Spleen (tissue), 7 donors: ENCODE measurements around the gene LRRC4C.

Experiments used
- POLR2AphosphoS5 ChIP-seq, 3 donors: sonication (generic); formaldehyde crosslinking; IDR thresholded peaks; one replicate each; pipeline ENCODE4 v1.5.1; 2017; ENCODE audit warnings: antibody characterized with exemption in 3 of 3
- TF ChIP-seq, protein P1 (sequence below), 11 experiments: fragments of 200-600 bp in 7 of 11; fragments of 450-650 bp in 4 of 11; sonication (generic) in 4 of 11; IDR thresholded peaks in 8 of 11; conservative IDR thresholded peaks in 3 of 11; 1 replicate in 7 of 11; 2 replicates in 4 of 11; pipeline versions ENCODE4 v1.4.0 to v1.8.0; 2016 to 2021; ENCODE audit warnings: antibody characterized with exemption in 11 of 11, inconsistent platforms in 4 of 11, mild to moderate bottlenecking in 1 of 11
- donor health status: DM: no; HTN: no; CAD: no; lungs with moderate emphysema.
- donor health status: DM: no; HTN: no; CAD: no.
- donor health status: DM: no; HTN: no; CAD: no.

DNA sequence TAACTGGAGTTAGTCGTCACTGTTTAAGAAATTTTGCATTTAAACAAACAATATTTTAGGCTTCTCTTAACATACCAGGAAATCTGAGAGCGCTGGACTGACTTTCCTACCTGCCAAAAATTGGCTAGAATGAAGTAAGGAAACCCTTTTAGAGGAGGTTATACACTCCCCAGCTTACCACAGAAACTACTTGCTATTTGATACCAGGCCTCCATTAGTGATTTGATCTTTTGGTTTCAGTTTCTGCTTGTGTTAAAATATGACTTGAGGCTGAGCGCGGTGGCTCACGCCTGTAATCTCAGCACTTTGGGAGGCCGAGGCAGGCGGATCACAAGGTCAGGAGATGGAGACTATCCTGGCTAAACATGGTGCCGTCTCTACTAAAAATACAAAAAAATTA is 419.9 kb downstream of the LRRC4C start:
- TF ChIP-seq POLR2AphosphoS5 (IDR thresholded peaks at IDR 0.05) = no peak
- TF ChIP-seq, protein P1, sequence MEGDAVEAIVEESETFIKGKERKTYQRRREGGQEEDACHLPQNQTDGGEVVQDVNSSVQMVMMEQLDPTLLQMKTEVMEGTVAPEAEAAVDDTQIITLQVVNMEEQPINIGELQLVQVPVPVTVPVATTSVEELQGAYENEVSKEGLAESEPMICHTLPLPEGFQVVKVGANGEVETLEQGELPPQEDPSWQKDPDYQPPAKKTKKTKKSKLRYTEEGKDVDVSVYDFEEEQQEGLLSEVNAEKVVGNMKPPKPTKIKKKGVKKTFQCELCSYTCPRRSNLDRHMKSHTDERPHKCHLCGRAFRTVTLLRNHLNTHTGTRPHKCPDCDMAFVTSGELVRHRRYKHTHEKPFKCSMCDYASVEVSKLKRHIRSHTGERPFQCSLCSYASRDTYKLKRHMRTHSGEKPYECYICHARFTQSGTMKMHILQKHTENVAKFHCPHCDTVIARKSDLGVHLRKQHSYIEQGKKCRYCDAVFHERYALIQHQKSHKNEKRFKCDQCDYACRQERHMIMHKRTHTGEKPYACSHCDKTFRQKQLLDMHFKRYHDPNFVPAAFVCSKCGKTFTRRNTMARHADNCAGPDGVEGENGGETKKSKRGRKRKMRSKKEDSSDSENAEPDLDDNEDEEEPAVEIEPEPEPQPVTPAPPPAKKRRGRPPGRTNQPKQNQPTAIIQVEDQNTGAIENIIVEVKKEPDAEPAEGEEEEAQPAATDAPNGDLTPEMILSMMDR (IDR thresholded peaks at IDR 0.05 in 8 of 11, conservative IDR thresholded peaks at IDR 0.05 in 3 of 11) = no peak
